ENCODE measurements around the gene FIGNL1. TPM values are rescaled to one million over a fixed set of nuclear protein-coding genes. Genes with fewer than 3 reads are reported as not detected.
A peak's percentile ranks its signal among the peaks of the same experiment; 100 is the strongest.
"Not testable (repeated sequence)": the region's sequence is repeated elsewhere in the genome, so short reads cannot be mapped to it uniquely, and the experiment has no call there.

Gene FIGNL1
- total RNA-seq, 1 donor from 2014 or later = 19.8 TPM

DNA sequence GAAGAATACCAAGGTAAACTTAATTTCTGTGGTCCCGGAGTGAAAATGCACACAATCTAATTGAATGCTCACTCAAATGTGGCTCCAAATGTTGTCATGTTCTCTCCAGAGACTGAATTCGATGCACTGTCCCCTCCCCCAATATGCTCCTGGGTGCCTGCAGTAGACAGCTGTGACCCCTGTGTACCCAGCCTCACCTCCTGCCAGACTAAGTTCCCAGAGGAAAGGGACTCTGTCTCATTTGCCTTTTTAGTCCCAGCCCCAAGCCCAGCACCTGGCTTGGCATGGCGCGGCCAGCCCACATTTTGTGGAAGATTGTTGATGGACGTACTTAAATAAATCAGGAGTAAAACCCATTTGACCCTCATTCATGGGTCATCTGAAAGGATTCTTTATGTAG lies 21.8 kb upstream of the FIGNL1 start:
- no peak for DNase-seq (ENCODE audit: low read depth)

GRCh38 chr7:50470250-50471163 lies 20.4 kb upstream of the FIGNL1 start:
- no peak for DNase-seq (ENCODE audit: low read depth)

DNA sequence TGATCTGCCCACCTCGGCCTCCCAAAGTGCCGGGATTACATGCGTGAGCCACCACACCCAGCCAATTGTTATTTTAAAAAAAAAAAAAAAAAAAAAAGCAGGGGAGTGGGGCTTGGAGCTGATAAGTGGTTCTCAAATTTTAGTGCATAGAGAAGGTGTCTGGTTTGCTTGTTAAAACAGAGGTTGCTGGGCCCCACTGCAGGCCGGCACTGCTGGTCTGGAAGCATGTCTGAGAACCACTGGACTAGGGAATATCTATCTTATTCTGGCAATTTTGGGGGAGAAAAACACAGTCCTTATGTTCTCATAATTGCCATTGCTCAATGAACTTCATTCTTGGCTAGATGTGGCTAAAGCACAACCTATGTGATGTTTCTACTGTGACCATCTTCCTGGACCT lies 19.0 kb upstream of the FIGNL1 start:
- no peak for DNase-seq (ENCODE audit: low read depth)

- peak; percentile 40 for DNase-seq (ENCODE audit: low read depth)
Observed at GRCh38 chr7:50467817-50468610, 17.9 kb upstream of the FIGNL1 start.

GRCh38 chr7:50466815-50467585 lies 16.9 kb upstream of the FIGNL1 start:
- peak; percentile 53 for DNase-seq (ENCODE audit: low read depth)

DNA sequence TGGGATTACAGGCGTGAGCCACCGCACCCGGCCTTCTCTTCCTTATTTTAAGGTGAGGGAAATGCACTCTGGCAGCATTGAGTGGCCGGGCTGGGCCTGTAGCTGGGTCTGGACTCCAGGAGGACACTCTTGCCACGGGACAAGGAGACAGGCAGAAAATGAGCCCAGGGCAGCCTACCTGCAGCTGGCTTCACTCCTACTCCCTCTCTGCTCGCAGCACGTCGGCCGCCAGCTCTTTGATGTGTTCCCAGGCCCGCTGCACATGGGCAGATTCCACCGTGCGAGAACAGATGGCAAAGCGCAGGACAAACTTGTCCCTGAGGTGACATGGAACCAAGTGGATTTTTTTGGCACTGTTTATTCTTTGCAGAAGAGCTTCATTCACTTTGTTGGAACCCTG lies 12.9 kb upstream of the FIGNL1 start:
- DNase-seq (ENCODE audit: low read depth) = no peak

- DNase-seq (ENCODE audit: low read depth) = no peak
Observed at GRCh38 chr7:50462361-50462760, 12.2 kb upstream of the FIGNL1 start.

DNA sequence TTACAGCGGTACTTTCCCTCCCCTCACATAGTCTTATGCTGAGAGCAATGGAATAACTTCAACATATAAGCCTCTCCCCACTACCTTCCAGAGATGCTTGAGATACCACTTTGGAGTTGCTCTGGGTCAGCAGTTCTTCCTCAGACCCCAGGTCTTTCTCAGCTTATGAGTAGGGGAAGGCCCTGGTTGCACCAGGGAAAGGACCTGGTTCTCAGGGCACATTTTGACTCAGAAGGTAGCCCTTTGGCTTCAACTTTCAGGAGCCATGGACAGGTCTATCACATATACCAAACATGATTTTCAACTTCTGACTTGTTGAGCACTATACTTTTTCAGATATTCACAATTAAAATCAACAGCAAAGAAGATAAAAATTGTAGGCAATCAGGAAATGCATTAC lies 11.5 kb upstream of the FIGNL1 start:
- no peak for DNase-seq (ENCODE audit: low read depth)

GRCh38 chr7:50459183-50459582 lies 9.0 kb upstream of the FIGNL1 start:
- DNase-seq (ENCODE audit: low read depth) = not testable (repeated sequence)

GRCh38 chr7:50458651-50459050 lies 8.5 kb upstream of the FIGNL1 start:
- not testable (repeated sequence) for DNase-seq (ENCODE audit: low read depth)

GRCh38 chr7:50456371-50457123 lies 6.4 kb upstream of the FIGNL1 start:
- DNase-seq (ENCODE audit: low read depth) = no peak

GRCh38 chr7:50455658-50456057 lies 5.5 kb upstream of the FIGNL1 start:
- DNase-seq (ENCODE audit: low read depth) = no peak

DNA sequence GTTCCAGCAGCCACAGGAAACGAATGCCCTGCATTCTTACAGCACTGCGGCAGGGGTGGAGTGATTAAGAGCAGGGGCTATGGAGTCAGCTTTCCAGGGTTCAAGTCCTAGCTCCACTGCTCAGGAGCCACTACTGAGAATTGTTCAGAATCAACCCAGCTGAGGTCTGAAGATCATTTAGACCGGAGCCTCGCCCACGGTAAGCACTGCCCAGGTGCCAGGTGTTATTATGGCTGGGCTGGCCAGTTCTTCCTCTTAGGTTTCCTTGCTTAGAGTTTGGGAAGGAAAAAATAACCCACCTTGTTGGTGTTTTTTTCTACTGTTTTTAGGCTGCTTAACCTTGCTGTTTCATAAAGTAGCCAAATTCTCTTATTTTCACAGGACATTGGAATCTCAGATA lies 4.8 kb upstream of the FIGNL1 start:
- no peak for DNase-seq (ENCODE audit: low read depth)

DNA sequence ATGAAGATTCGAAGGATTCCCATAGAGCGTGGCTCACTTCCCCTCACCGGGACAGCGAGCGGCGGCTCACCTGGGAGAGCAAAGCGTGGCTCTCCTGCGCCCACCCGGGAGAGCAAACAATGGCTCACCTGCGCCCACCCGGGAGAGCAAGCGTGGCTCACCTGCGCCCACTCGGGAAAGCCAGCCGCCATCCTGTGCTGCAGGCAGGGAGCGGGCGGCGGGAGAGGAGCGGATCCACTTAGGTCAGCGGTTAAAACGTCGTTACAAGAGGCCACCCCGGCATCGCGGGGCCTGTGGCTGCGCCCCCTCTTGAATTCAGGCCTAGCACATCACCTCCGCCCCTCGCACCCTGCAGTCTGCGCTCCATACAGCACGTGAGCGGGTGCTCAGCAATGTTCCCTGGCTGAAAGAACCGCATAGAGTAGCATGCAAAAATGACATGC lies 461 bp upstream of the FIGNL1 start:
- no peak for DNase-seq (ENCODE audit: low read depth)

DNA sequence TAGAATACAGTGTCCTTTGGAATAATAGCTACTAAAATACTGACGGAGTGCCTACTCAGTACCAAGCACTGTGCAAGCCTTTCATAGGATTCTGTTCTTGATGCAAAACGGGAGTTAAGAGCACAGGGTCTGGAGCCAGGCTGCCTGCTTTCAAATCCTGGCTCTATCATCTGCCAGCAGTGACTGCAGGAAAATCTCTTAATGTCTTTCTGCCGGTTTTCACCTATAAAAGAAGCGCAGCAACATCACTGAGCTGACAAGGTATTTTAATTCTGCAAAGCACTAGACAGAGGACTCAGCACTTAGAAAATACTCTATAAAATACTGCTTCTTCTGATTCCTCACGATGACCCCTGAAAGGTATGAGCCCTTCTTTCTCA lies 659 bp downstream of the FIGNL1 start:
- no peak for DNase-seq (ENCODE audit: low read depth)

- no peak for DNase-seq (ENCODE audit: low read depth)
Observed at GRCh38 chr7:50448823-50449222, 1.3 kb downstream of the FIGNL1 start.

DNA sequence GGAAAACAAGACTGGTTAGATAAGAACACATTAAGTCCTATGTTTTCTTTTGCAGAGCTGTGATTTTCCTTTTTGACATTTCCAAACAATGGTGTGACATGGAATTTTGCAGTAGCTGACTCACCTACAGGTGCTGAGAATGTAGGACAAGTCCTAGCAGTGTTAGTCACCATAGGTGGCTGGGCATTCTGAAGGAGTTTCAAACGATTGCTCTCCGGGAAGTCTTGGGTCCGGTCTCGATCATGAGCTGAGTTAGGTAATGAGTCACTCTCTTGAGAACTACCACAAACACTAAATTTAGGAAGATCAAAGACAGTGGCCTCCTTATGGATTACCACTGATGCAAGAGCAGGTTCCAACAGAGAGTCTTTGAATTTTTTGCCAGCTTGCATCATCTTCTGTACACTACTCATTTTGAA lies 3.6 kb downstream of the FIGNL1 start:
- DNase-seq (ENCODE audit: low read depth) = peak; percentile 100

GRCh38 chr7:50436133-50436806 lies 13.9 kb downstream of the FIGNL1 start:
- peak; percentile 90 for DNase-seq (ENCODE audit: low read depth)

DNA sequence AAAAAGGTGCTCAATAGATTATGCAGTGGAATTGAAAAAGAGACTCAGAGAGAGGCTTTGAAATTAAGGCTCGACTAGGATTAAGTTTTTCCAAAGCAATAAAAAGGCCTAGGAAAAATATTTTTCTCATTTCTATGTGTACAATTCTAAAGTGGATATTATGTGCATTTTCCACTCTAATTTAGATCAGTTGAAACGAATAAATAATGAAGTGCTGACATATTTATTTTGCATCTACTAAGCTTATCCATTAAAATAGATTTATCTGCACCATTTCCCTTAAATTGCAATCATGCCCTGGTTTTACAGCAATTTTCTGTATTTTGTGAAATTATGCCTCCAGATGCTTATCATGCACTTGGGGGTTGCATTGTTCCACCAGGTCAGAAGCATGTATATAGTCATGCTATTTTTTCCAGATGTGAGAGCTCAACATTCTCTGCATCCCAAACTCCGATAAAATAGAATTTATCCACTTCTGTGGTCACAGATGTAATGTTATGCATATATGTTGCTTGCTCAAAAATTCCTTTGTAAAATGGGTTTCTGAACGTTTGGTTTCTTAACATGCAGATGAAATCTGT lies 18.3 kb downstream of the FIGNL1 start:
- DNase-seq (ENCODE audit: low read depth) = no peak

- no peak for DNase-seq (ENCODE audit: low read depth)
Observed at GRCh38 chr7:50431316-50431715, 18.8 kb downstream of the FIGNL1 start.
